ENCODE measurements around the gene NR4A1.

Gene NR4A1

GRCh38 chr12:52011602-52012214, 39.5 kb upstream of the NR4A1 start:
- no peaks in the 10 kb centered on the region for H3K36me3 ChIP-seq (ENCODE audit: control insufficient read depth, low read length)
- no peaks in the 10 kb centered on the region for H3K9me3 ChIP-seq (ENCODE audit: control insufficient read depth, insufficient read depth, low read length)
- H3F3A ChIP-seq (ENCODE audit: control insufficient read depth, insufficient read depth) = no peaks in the 10 kb centered on the region
- H3K4me2 ChIP-seq (ENCODE audit: low read length) = no peak overlapping the region
- peaks cover 31% of the 10 kb centered on the region for H3K27me3 ChIP-seq (ENCODE audit: control insufficient read depth, low read length)
- no peak overlapping the region for H3K27ac ChIP-seq (ENCODE audit: low read depth, low read length)
- H3K4me1 ChIP-seq (ENCODE audit: control insufficient read depth, low read length) = no peaks in the 10 kb centered on the region; the same call in 1 of the 2 replicates
- TF ChIP-seq CTCF (IDR thresholded peaks at IDR 0.05; ENCODE audit: low read depth, low read length, poor library complexity, severe bottlenecking) = no peak
- TF ChIP-seq EZH2phosphoT487 (IDR thresholded peaks at IDR 0.05; ENCODE audit: borderline replicate concordance, low read length) = no peak
- H3K4me3 ChIP-seq (ENCODE audit: low read length) = no peak overlapping the region
- H4K20me1 ChIP-seq (ENCODE audit: control insufficient read depth, insufficient read depth, low read depth, low read length) = no peaks in the 10 kb centered on the region
- no peaks in the 10 kb centered on the region for H3K79me2 ChIP-seq (ENCODE audit: control insufficient read depth, low read length)
- H3K9me2 ChIP-seq (replicated peaks; ENCODE audit: control insufficient read depth, low read length) = no peaks in the 10 kb centered on the region

GRCh38 chr12:52013626-52014310, 37.5 kb upstream of the NR4A1 start:
- no peaks in the 10 kb centered on the region for H3K36me3 ChIP-seq (ENCODE audit: control insufficient read depth, low read length)
- no peak overlapping the region for H3K4me2 ChIP-seq (ENCODE audit: low read length)

GRCh38 chr12:52014567-52015530, 36.4 kb upstream of the NR4A1 start:
- no peaks in the 10 kb centered on the region for H3K4me1 ChIP-seq (ENCODE audit: control insufficient read depth, low read length)
- TF ChIP-seq CTCF (IDR thresholded peaks at IDR 0.05; ENCODE audit: low read depth, low read length, poor library complexity, severe bottlenecking) (no peak), EZH2phosphoT487 (IDR thresholded peaks at IDR 0.05; ENCODE audit: borderline replicate concordance, low read length) (no peak)
- no peaks in the 10 kb centered on the region for H4K20me1 ChIP-seq (ENCODE audit: control insufficient read depth, insufficient read depth, low read depth, low read length)
- no peaks in the 10 kb centered on the region for H3K9me2 ChIP-seq (replicated peaks; ENCODE audit: control insufficient read depth, low read length)
- no peaks in the 10 kb centered on the region for H3K79me2 ChIP-seq (ENCODE audit: control insufficient read depth, low read length)
- no peak overlapping the region for H3K4me2 ChIP-seq (ENCODE audit: low read length)
- no peaks in the 10 kb centered on the region for H3F3A ChIP-seq (ENCODE audit: control insufficient read depth, insufficient read depth)
- no peaks in the 10 kb centered on the region for H3K36me3 ChIP-seq (ENCODE audit: control insufficient read depth, low read length)
- peaks cover 27% of the 10 kb centered on the region for H3K27me3 ChIP-seq (ENCODE audit: control insufficient read depth, low read length)
- no peaks in the 10 kb centered on the region for H3K9me3 ChIP-seq (ENCODE audit: control insufficient read depth, insufficient read depth, low read length)
- no peak overlapping the region for H3K27ac ChIP-seq (ENCODE audit: low read depth, low read length)
- no peak overlapping the region for H3K4me3 ChIP-seq (ENCODE audit: low read length)

More at GRCh38 chr12:52013626-52014310, 37.5 kb upstream of the NR4A1 start:
- H3K27ac ChIP-seq (ENCODE audit: low read depth, low read length) = no peak overlapping the region
- H3K79me2 ChIP-seq (ENCODE audit: control insufficient read depth, low read length) = no peaks in the 10 kb centered on the region
- no peaks in the 10 kb centered on the region for H3K9me2 ChIP-seq (replicated peaks; ENCODE audit: control insufficient read depth, low read length)
- H3F3A ChIP-seq (ENCODE audit: control insufficient read depth, insufficient read depth) = no peaks in the 10 kb centered on the region
- H3K4me1 ChIP-seq (ENCODE audit: control insufficient read depth, low read length) = no peaks in the 10 kb centered on the region
- peaks cover 20% of the 10 kb centered on the region for H3K27me3 ChIP-seq (ENCODE audit: control insufficient read depth, low read length)
- no peak for TF ChIP-seq EZH2phosphoT487 (IDR thresholded peaks at IDR 0.05; ENCODE audit: borderline replicate concordance, low read length)
- TF ChIP-seq CTCF (IDR thresholded peaks at IDR 0.05; ENCODE audit: low read depth, low read length, poor library complexity, severe bottlenecking) = no peak
- H3K4me3 ChIP-seq (ENCODE audit: low read length) = no peak overlapping the region
- no peaks in the 10 kb centered on the region for H4K20me1 ChIP-seq (ENCODE audit: control insufficient read depth, insufficient read depth, low read depth, low read length)
- H3K9me3 ChIP-seq (ENCODE audit: control insufficient read depth, insufficient read depth, low read length) = no peaks in the 10 kb centered on the region

Data from DOHH2 (cell line).